GM18517 (cell line): ENCODE data around the gene TBC1D16.
"Not testable (repeated sequence)": the region's sequence is repeated elsewhere in the genome, so short reads cannot be mapped to it uniquely, and the experiment has no call there.

Experiments used
- ATAC-seq: cut with Tn5 transposase; IDR thresholded peaks from one replicate; pipeline ENCODE4 v1.9.1; 2021; ENCODE audit warnings: mild to moderate bottlenecking, moderate library complexity; ENCODE audit not compliant: unreplicated experiment

The TBC1D16 gene

GRCh38 chr17:79904865-79905264, 130.8 kb downstream of the TBC1D16 start:
- ATAC-seq = no peak

GRCh38 chr17:79902146-79902791, 133.4 kb downstream of the TBC1D16 start:
- ATAC-seq = no peak

GRCh38 chr17:79901131-79901530, 134.5 kb downstream of the TBC1D16 start:
- ATAC-seq = no peak

GRCh38 chr17:79899584-79899983, 136.1 kb downstream of the TBC1D16 start:
- no peak for ATAC-seq

GRCh38 chr17:79897243-79898063, 138.2 kb downstream of the TBC1D16 start:
- ATAC-seq = no peak

- not testable (repeated sequence) for ATAC-seq
Measured at GRCh38 chr17:79893457-79893856, 142.2 kb downstream of the TBC1D16 start.

- no peak for ATAC-seq
Measured at GRCh38 chr17:79892457-79893241, 143.0 kb downstream of the TBC1D16 start.

GRCh38 chr17:79891113-79891730, 144.4 kb downstream of the TBC1D16 start:
- no peak for ATAC-seq

GRCh38 chr17:79890706-79891105, 145.0 kb downstream of the TBC1D16 start:
- ATAC-seq = no peak

GRCh38 chr17:79888811-79889634, 146.6 kb downstream of the TBC1D16 start:
- ATAC-seq = no peak

GRCh38 chr17:79888009-79888540, 147.6 kb downstream of the TBC1D16 start:
- ATAC-seq = no peak

GRCh38 chr17:79887451-79887991, 148.2 kb downstream of the TBC1D16 start:
- no peak for ATAC-seq

GRCh38 chr17:79883202-79883601, 152.5 kb downstream of the TBC1D16 start:
- no peak for ATAC-seq
